Caco-2 (cell line): Measurements from ENCODE around the gene DDIAS. TPM values are rescaled to one million over a fixed set of nuclear protein-coding genes. Genes with fewer than 3 reads are reported as not detected.
"Not testable (repeated sequence)": the region's sequence is repeated elsewhere in the genome, so short reads cannot be mapped to it uniquely, and the experiment has no call there.

ENCODE experiments used
- BruUV-seq: library from RNA; stranded (reverse); fragments of 400-500 nt; replicated peaks from 2 replicates; lab custom pipeline; 2021; lab: Mats Ljungman, UMichigan
- CTCF ChIA-PET: fragments of 300-600 bp; sonication (Branson Sonifier 250); formaldehyde crosslinking; loops from one replicate; lab custom pipeline; 2022; ENCODE audit warnings: antibody characterized with exemption; lab: Charles Lee
- POLR2A ChIA-PET: fragments of 300-600 bp; sonication (Branson Sonifier 250); formaldehyde crosslinking; loops from one replicate; lab custom pipeline; 2022; ENCODE audit warnings: antibody characterized with exemption; lab: Charles Lee
- DNase-seq, 2 experiments: peaks; one replicate each; pipeline versions ENCODE4 v3.0.0 to v3.0.0-alpha.2; 2020 to 2022
- H3K27me3 ChIP-seq: replicated peaks from 2 replicates; pipeline ENCODE4 v1.6.0; 2011; ENCODE audit warnings: low read length; ENCODE audit not compliant: control insufficient read depth, insufficient read depth
- H3K36me3 ChIP-seq: 2 replicates; pipeline ENCODE4 v1.5.1; 2011; ENCODE audit warnings: low read length; ENCODE audit not compliant: control insufficient read depth, insufficient read depth
- H3K4me1 ChIP-seq: fragments of 250-450 bp; sonication (Bioruptor Pico); 2 replicates; pipeline ENCODE4 v1.5.1; 2020; ENCODE audit warnings: mild to moderate bottlenecking
- H3K4me3 ChIP-seq: 2 replicates; pipeline ENCODE4 v1.5.1; 2011; ENCODE audit warnings: low read depth, mild to moderate bottlenecking, control low read depth, low read length
- H3K9me3 ChIP-seq: fragments of 250-450 bp; sonication (Bioruptor Pico); 2 replicates; pipeline ENCODE4 v1.5.1; 2020; ENCODE audit warnings: mild to moderate bottlenecking, moderate library complexity
- H3K27ac Mint-ChIP-seq: one replicate; pipeline ENCODE4 v1.8.0; 2022; ENCODE audit warnings: mixed read lengths; ENCODE audit not compliant: unreplicated experiment
- H3K27me3 Mint-ChIP-seq: one replicate; pipeline ENCODE4 v1.8.0; 2022; ENCODE audit warnings: mixed read lengths; ENCODE audit not compliant: insufficient read depth, unreplicated experiment
- H3K36me3 Mint-ChIP-seq: one replicate; pipeline ENCODE4 v1.8.0; 2022; ENCODE audit warnings: mild to moderate bottlenecking, mixed read lengths; ENCODE audit not compliant: insufficient read depth, unreplicated experiment
- H3K4me1 Mint-ChIP-seq: one replicate; pipeline ENCODE4 v1.8.0; 2022; ENCODE audit warnings: low read depth, mixed read lengths; ENCODE audit not compliant: unreplicated experiment
- H3K4me3 Mint-ChIP-seq: one replicate; pipeline ENCODE4 v1.8.0; 2022; ENCODE audit warnings: mild to moderate bottlenecking, moderate library complexity, mixed read lengths; ENCODE audit not compliant: unreplicated experiment
- H3K9me3 Mint-ChIP-seq: one replicate; pipeline ENCODE4 v1.8.0; 2022; ENCODE audit warnings: mixed read lengths; ENCODE audit not compliant: unreplicated experiment
- CTCF ChIP-seq, 2 experiments: fragments of 200-600 bp in 1 of 2; IDR thresholded peaks; 1 replicate in 1 of 2; 2 replicates in 1 of 2; pipeline versions ENCODE4 v1.5.1 to v1.8.0; 2011 to 2022; ENCODE audit warnings: antibody characterized with exemption in 1 of 2, control low read depth in 1 of 2, inconsistent platforms in 1 of 2, low read depth in 1 of 2, low read length in 1 of 2, mild to moderate bottlenecking in 1 of 2, moderate library complexity in 1 of 2; ENCODE audit not compliant: insufficient read depth in 1 of 2, severe bottlenecking in 1 of 2, unreplicated experiment in 1 of 2
- intact Hi-C: fragments of 100-400 bp; cut with micrococcal nuclease; formaldehyde crosslinking; loops from one replicate; pipeline ENCODE4 v1.10.0; 2022; ENCODE audit not compliant: unreplicated experiment
- total RNA-seq: library from RNA; stranded (reverse); gene quantifications from 2 replicates; pipeline ENCODE4 v1.2.3, GENCODE V29; 2022

Gene DDIAS
- total RNA-seq, 1 experiment from 2014 or later, result 22.0 TPM

GRCh38 chr11:82971519-82971946, 70.0 kb downstream of the DDIAS start:
- DNase-seq, H3K36me3 Mint-ChIP-seq, H3K4me3 Mint-ChIP-seq, BruUV-seq, H3K27me3 Mint-ChIP-seq, H3K36me3 ChIP-seq, H3K27me3 ChIP-seq, H3K4me3 ChIP-seq, POLR2A ChIA-PET, H3K9me3 ChIP-seq, H3K9me3 Mint-ChIP-seq, intact Hi-C loops, H3K27ac Mint-ChIP-seq, H3K4me1 Mint-ChIP-seq, CTCF ChIA-PET: not testable (repeated sequence)
- peaks cover 13% of the 10 kb centered on the region for H3K4me1 ChIP-seq

GRCh38 chr11:82972103-82972502, 70.6 kb downstream of the DDIAS start:
- DNase-seq, result no peak
- no peak overlapping the region for H3K4me3 ChIP-seq
- POLR2A ChIA-PET, result no interaction called here
- Mint-ChIP-seq H3K4me3 (no peak overlapping the region), H3K36me3 (no peaks in the 10 kb centered on the region), H3K4me1 (peaks cover 7% of the 10 kb centered on the region), H3K27ac (no peak overlapping the region), H3K9me3 (no peaks in the 10 kb centered on the region), H3K27me3 (no peaks in the 10 kb centered on the region)
- H3K27me3 ChIP-seq, result no peaks in the 10 kb centered on the region
- BruUV-seq, result no TSS peak
- H3K4me1 ChIP-seq, result peaks cover 13% of the 10 kb centered on the region
- CTCF ChIA-PET, result no interaction called here
- no peaks in the 10 kb centered on the region for H3K9me3 ChIP-seq
- intact Hi-C loops, result no loop called here
- TF ChIP-seq CTCF (IDR thresholded peaks at IDR 0.05; ENCODE audit: insufficient read depth in 1 of 2, low read depth in 1 of 2, low read length in 1 of 2, severe bottlenecking in 1 of 2, unreplicated experiment in 1 of 2), result no peak
- no peaks in the 10 kb centered on the region for H3K36me3 ChIP-seq

GRCh38 chr11:82974135-82974534, 72.6 kb downstream of the DDIAS start:
- H3K27me3 Mint-ChIP-seq, result no peaks in the 10 kb centered on the region
- Histone ChIP-seq H3K27me3 (no peaks in the 10 kb centered on the region), H3K9me3 (no peaks in the 10 kb centered on the region), H3K4me3 (no peak overlapping the region), H3K36me3 (no peaks in the 10 kb centered on the region), H3K4me1 (peaks cover 13% of the 10 kb centered on the region)
- no peaks in the 10 kb centered on the region for H3K36me3 Mint-ChIP-seq
- DNase-seq, result no peak
- no TSS peak for BruUV-seq
- intact Hi-C loops, result no loop called here
- no peaks in the 10 kb centered on the region for H3K9me3 Mint-ChIP-seq
- ChIA-PET POLR2A (no interaction called here), CTCF (no interaction called here)
- peaks cover 12% of the 10 kb centered on the region for H3K4me1 Mint-ChIP-seq
- H3K27ac Mint-ChIP-seq, result no peak overlapping the region
- no peak for TF ChIP-seq CTCF (IDR thresholded peaks at IDR 0.05; ENCODE audit: insufficient read depth in 1 of 2, low read depth in 1 of 2, low read length in 1 of 2, severe bottlenecking in 1 of 2, unreplicated experiment in 1 of 2)
- no peak overlapping the region for H3K4me3 Mint-ChIP-seq

GRCh38 chr11:82974851-82975250, 73.3 kb downstream of the DDIAS start:
- POLR2A ChIA-PET, result interaction anchor here (0.7 kb wide), 1 partner anchor 18 kb away, joined by 10 read pairs; no protein-coding TSS in a partner anchor
- H3K27me3 ChIP-seq, result no peaks in the 10 kb centered on the region
- CTCF ChIA-PET, result no interaction called here
- H3K9me3 ChIP-seq, result no peaks in the 10 kb centered on the region
- peaks cover 13% of the 10 kb centered on the region for H3K4me1 ChIP-seq
- no peak overlapping the region for H3K27ac Mint-ChIP-seq
- H3K4me3 ChIP-seq, result no peak overlapping the region
- H3K36me3 ChIP-seq, result no peaks in the 10 kb centered on the region
- H3K9me3 Mint-ChIP-seq, result no peaks in the 10 kb centered on the region
- H3K4me1 Mint-ChIP-seq, result peaks cover 12% of the 10 kb centered on the region
- H3K36me3 Mint-ChIP-seq, result no peaks in the 10 kb centered on the region
- no TSS peak for BruUV-seq
- TF ChIP-seq CTCF (IDR thresholded peaks at IDR 0.05; ENCODE audit: insufficient read depth in 1 of 2, low read depth in 1 of 2, low read length in 1 of 2, severe bottlenecking in 1 of 2, unreplicated experiment in 1 of 2), result no peak
- intact Hi-C loops, result no loop called here
- H3K4me3 Mint-ChIP-seq, result no peak overlapping the region
- no peak for DNase-seq
- no peaks in the 10 kb centered on the region for H3K27me3 Mint-ChIP-seq
